ENCODE results near the gene SOCS4. TPM values are rescaled to one million over a fixed set of nuclear protein-coding genes. Genes with fewer than 3 reads are reported as not detected.

SOCS4 gene
- polyA plus RNA-seq, 1 experiment: 11.1 TPM

DNA sequence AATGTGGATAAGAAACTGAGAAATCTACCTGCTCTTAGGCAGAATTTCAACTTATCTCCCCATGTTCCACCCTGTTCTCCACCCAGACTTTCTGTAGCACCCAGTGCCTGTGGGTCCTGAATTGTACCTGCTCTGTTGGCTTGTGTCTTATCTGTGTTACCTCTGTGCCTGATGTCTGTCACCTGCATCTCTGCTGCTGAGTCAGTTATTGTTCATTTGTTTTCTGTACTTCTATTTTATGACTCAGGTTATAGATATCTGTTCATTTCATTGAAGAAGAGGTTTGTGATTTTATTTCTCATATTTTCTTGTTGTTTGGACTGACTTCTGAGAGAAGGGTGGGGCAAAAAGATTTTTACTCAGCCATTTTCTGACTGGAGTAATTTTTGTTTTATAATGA lies 11.7 kb downstream of the SOCS4 start:
- POLR2A ChIA-PET: no interaction called here
- Histone ChIP-seq H3K27ac (ENCODE audit: low read depth, low read length) (no peak overlapping the region), H3K27me3 (ENCODE audit: control insufficient read depth, insufficient read depth, low read length) (no peaks in the 10 kb centered on the region), H3K4me3 (ENCODE audit: low read depth, low read length) (no peak overlapping the region), H3K9me3 (ENCODE audit: control insufficient read depth, insufficient read depth, low read length) (no peaks in the 10 kb centered on the region)
- CTCF ChIA-PET: interaction anchor here (1.4 kb wide), 1 partner anchor 12 kb away, joined by 7 read pairs; the partner anchor contains the start of gene MAPK1IP1L
- DNase-seq (ENCODE audit: low read depth, low spot score): no peak
- TF ChIP-seq, protein P1, sequence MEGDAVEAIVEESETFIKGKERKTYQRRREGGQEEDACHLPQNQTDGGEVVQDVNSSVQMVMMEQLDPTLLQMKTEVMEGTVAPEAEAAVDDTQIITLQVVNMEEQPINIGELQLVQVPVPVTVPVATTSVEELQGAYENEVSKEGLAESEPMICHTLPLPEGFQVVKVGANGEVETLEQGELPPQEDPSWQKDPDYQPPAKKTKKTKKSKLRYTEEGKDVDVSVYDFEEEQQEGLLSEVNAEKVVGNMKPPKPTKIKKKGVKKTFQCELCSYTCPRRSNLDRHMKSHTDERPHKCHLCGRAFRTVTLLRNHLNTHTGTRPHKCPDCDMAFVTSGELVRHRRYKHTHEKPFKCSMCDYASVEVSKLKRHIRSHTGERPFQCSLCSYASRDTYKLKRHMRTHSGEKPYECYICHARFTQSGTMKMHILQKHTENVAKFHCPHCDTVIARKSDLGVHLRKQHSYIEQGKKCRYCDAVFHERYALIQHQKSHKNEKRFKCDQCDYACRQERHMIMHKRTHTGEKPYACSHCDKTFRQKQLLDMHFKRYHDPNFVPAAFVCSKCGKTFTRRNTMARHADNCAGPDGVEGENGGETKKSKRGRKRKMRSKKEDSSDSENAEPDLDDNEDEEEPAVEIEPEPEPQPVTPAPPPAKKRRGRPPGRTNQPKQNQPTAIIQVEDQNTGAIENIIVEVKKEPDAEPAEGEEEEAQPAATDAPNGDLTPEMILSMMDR (IDR thresholded peaks at IDR 0.05; ENCODE audit: low read depth, low read length): no peak

DNA sequence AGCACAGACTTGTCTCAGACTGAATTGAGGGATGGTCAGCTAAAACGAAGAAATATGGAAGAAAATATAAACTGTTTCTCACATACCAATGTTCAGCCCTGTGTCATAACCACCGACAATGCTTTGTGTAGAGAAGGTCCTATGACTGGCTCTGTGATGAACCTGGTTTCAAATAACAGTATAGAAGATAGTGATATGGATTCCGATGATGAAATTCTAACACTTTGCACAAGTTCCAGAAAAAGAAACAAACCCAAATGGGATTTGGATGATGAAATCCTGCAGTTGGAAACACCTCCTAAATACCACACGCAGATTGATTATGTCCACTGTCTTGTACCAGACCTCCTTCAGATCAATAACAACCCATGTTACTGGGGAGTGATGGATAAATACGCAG lies 16.5 kb downstream of the SOCS4 start:
- no peak for DNase-seq (ENCODE audit: low read depth, low spot score)
- no peaks in the 10 kb centered on the region for H3K9me3 ChIP-seq (ENCODE audit: control insufficient read depth, insufficient read depth, low read length)
- H3K27ac ChIP-seq (ENCODE audit: low read depth, low read length): no peak overlapping the region
- ChIA-PET POLR2A (no interaction called here), CTCF (no interaction called here)
- TF ChIP-seq, protein P1 (IDR thresholded peaks at IDR 0.05; ENCODE audit: low read depth, low read length): no peak
- H3K27me3 ChIP-seq (ENCODE audit: control insufficient read depth, insufficient read depth, low read length): no peaks in the 10 kb centered on the region
- no peak overlapping the region for H3K4me3 ChIP-seq (ENCODE audit: low read depth, low read length)

DNA sequence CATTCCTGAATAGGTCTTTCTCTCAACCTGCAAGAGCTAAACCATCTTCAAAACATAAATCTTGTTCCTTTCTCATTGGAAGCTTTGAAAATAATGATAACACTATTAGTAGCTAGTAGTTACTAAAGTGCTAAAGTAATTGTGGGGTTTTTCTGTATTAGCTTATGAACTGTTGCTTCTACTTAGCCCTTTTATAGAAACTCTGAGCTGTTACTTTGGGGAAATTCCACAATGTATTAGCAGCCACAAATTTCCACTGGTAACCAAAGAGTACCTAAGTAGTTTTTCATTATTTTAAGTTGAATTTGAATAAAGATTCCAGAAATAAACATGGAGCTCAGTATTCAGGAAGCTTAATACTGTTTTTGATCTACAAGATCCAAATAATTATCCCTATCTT lies 18.1 kb downstream of the SOCS4 start:
- TF ChIP-seq, protein P1 (IDR thresholded peaks at IDR 0.05; ENCODE audit: low read depth, low read length): no peak
- no peak for DNase-seq (ENCODE audit: low read depth, low spot score)
- Histone ChIP-seq H3K27ac (ENCODE audit: low read depth, low read length) (no peak overlapping the region), H3K9me3 (ENCODE audit: control insufficient read depth, insufficient read depth, low read length) (no peaks in the 10 kb centered on the region), H3K27me3 (ENCODE audit: control insufficient read depth, insufficient read depth, low read length) (no peaks in the 10 kb centered on the region), H3K4me3 (ENCODE audit: low read depth, low read length) (no peak overlapping the region)
- ChIA-PET CTCF (no interaction called here), POLR2A (no interaction called here)

DNA sequence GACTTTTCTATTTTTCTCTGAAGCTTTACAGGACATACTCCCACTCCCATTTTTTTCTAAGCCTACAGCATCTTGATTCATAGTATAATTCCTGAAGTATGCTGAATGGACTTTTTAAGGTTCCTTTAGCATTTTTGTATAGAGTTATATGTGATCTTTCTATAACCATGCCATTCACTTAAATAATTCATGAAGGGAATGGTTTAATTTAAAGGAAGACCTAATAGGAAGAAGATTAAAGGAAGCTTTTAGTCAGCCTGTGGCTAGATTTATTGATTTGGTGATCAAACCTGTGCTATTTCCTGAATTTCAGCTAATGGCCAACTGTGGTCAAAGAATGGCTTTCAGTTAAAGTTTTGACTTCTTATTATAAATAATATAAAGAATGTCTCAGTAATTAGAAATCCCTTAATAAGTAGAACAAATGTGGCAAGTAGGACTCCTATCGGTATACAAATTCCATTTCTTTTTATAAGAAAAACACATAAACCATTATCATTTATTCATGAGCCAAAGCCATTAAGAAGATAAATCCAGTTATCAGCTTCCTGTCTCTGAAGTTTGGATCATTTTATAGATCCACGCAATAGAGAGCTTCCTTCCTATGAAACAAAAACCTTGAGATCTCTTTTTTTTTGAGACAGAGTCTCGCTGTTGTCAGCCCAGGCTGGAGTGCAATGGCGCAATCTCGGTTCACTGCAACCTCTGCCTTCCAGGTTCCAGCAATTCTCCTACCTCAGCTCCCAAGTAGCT lies 20.4 kb downstream of the SOCS4 start:
- CTCF ChIA-PET: interaction anchor here (1.4 kb wide), 1 partner anchor 113 kb away, joined by 3 read pairs; no protein-coding TSS in a partner anchor
- H3K27me3 ChIP-seq (ENCODE audit: control insufficient read depth, insufficient read depth, low read length): no peaks in the 10 kb centered on the region

DNA sequence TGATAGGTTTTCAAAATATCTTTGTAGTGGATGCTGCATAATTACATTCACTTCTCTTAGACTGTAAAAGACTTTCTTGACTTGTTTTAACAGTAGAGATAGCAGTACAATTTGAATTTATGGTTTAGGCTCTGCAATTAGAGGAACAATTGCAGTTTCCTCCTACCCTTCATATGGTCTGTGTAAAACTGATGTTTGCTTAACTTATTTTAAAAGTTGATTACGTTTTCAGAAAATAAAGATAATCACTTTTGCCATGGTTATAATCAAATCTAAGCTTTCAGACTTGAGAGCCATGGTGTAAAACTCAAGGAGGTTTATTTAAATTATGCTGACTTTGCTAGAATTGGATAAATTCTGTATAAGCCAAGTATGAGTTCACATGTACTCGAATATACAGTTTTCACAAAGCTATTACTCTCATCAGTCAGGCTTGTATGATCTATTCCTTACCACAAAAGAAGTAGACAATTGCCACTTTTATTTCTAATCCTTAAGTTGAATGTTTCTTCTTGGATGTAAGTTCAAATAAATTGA lies 21.9 kb downstream of the SOCS4 start:
- H3K27me3 ChIP-seq (ENCODE audit: control insufficient read depth, insufficient read depth, low read length): no peaks in the 10 kb centered on the region
- no peak for DNase-seq (ENCODE audit: low read depth, low spot score)
- H3K4me3 ChIP-seq (ENCODE audit: low read depth, low read length): no peak overlapping the region
- ChIA-PET POLR2A (no interaction called here), CTCF (no interaction called here)
- H3K27ac ChIP-seq (ENCODE audit: low read depth, low read length): no peak overlapping the region
- TF ChIP-seq, protein P1 (IDR thresholded peaks at IDR 0.05; ENCODE audit: low read depth, low read length): no peak
- no peaks in the 10 kb centered on the region; the same call in 1 of the 2 replicates for H3K9me3 ChIP-seq (ENCODE audit: control insufficient read depth, insufficient read depth, low read length)

More for the DNA sequence above, 20.4 kb downstream of the SOCS4 start:
- Histone ChIP-seq H3K4me3 (ENCODE audit: low read depth, low read length) (no peak overlapping the region), H3K27ac (ENCODE audit: low read depth, low read length) (no peak overlapping the region), H3K9me3 (ENCODE audit: control insufficient read depth, insufficient read depth, low read length) (no peaks in the 10 kb centered on the region; the same call in 1 of the 2 replicates)
- TF ChIP-seq, protein P1 (IDR thresholded peaks at IDR 0.05; ENCODE audit: low read depth, low read length): no peak
- POLR2A ChIA-PET: no interaction called here
- no peak for DNase-seq (ENCODE audit: low read depth, low spot score)

Measured in AG04450 (cell line).